ENCODE measurements around the gene ADGRV1.
"Not testable (repeated sequence)": the region's sequence is repeated elsewhere in the genome, so short reads cannot be mapped to it uniquely, and the experiment has no call there.

ADGRV1 gene

GRCh38 chr5:91048073-91048472 is 489.5 kb downstream of the ADGRV1 start:
- no peak for DNase-seq

DNA sequence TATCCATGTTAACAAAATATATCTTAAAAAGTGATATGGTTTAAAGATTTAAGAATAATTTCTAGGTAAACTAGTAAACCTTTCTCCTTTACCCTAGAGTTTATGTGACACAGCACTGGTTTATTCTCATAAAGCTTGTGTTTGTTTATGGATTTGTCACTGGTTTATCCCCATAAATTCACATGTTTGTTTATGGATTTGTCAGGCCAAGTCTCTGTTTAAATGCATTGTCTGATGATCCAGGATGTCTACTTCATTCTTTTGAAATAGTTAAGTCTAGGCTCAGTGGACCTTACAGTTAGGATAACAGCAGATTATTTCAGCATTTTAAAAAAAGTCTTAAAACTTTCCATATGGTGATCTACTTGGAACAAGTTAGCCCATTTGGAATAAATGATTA is 490.5 kb downstream of the ADGRV1 start:
- DNase-seq, result no peak

GRCh38 chr5:91049800-91050199 is 491.2 kb downstream of the ADGRV1 start:
- no peak for DNase-seq

DNA sequence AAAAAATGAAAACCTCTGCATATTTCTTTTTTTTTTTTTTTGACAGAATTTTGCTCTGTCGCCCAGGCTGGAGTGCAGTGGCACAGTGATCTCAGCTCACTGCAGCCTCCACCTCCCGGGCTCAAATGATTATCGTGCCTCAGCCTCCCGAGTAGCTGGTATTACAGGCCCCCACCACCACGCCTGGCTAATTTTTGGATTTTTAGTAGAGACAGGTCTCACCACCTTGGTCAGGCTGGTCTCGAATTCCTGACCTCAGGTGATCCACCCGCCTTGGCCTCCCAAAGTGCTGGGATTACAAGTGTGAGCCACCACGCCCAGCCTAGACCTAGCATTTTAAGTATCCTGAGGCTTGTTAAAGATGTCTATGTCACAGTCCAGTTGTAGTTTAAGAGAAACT is 493.8 kb downstream of the ADGRV1 start:
- not testable (repeated sequence) for DNase-seq

DNA sequence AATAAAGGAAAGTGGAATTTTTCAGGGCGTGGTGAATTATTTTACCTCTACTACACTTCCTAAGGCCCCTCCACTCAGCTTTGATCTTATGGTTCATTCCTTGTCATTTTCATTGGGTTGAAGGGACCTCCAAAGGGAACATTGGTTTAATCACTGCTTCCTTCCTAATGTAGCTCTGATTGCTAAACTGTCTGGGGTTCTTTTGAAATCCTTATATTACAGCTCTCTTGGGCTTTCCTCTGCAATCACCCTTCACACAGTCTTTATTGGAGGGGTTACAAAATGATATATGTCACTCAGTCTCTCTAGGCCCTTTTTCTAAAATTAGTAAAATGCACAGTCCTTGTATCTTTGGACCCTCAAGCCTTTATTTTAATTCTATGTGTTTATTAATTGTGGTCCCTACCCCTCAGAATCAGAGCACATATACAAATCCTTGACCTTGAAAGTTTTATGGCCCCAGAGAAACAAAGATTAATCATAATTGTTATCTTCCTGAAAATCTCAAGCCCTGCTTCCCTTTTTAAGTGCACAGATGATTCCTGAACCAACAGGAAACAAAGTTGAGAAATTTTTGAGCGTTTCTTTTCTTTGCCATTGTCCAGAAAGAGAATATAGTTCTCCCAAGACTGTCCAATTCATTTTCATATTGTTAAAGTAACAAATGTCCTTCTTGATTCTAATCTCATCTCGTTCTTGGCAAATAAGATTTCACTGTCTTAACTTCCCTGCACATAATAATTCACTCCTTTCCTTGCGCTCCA is 494.6 kb downstream of the ADGRV1 start:
- DNase-seq, result no peak

GRCh38 chr5:91053741-91054025 is 495.1 kb downstream of the ADGRV1 start:
- DNase-seq, result no peak

GRCh38 chr5:91058155-91058554 is 499.6 kb downstream of the ADGRV1 start:
- DNase-seq, result no peak

DNA sequence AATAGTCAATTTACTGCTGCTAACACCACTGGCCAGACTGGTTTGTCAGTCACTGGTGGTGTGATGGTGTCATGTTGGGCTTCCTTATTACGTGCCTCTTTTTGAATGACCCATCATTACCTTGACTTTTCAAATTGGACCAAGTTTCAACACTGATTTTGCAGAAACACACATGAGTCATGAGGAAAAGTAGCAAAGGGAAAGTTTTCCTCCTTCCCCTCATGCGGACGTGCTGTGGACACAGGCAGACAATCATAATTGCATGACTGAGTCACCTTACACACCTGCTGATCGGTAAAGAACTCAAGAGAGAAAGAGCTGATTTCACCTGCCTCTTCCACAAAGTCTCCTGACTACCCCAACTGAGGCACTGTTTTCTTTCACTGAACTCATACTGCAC is 500.0 kb downstream of the ADGRV1 start:
- DNase-seq, result no peak

DNA sequence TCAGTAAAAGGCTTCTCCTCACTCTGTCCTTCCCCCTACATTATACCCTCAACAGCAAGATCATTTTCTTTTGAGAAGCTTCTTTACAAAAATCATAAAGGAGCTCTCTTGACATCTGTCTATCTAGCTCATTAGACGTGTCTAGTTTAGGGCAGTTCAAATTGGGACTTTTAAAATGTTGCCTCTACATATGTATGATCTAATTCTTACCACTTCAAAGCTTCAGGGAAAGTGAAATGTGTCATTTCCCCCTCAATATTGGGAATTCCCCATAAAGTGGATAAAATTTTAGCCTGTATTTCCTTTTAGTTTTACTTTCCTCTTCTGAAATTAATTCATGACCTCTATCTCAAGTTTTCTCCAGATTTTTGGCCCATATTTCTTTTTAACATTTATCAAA is 500.8 kb downstream of the ADGRV1 start:
- no peak for DNase-seq

- DNase-seq, result no peak
Measured at GRCh38 chr5:91061094-91061493, 502.5 kb downstream of the ADGRV1 start.

GRCh38 chr5:91061946-91062562 is 503.5 kb downstream of the ADGRV1 start:
- no peak for DNase-seq

- not testable (repeated sequence) for DNase-seq
Measured at GRCh38 chr5:91063098-91063690, 504.6 kb downstream of the ADGRV1 start.

- no peak for DNase-seq
Measured at GRCh38 chr5:91065496-91065895, 506.9 kb downstream of the ADGRV1 start.

DNA sequence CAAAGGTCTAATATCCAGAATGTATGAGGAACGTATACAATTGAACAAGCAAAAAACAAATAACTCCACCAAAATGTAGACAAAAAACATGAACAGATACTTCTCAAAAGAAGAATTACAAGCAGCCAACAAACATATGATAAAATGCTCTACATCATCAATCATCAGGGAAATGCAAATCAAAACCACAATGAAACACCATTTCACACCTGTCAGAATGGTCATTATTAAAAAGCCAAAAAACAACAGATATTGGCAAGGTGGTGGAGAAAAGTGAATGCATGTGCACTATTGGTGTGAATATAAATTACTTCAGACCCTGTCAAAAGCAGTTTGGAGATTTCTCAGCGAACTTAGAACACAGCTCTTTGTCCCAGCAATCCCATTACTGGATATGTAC is 510.8 kb downstream of the ADGRV1 start:
- DNase-seq, result no peak

DNA sequence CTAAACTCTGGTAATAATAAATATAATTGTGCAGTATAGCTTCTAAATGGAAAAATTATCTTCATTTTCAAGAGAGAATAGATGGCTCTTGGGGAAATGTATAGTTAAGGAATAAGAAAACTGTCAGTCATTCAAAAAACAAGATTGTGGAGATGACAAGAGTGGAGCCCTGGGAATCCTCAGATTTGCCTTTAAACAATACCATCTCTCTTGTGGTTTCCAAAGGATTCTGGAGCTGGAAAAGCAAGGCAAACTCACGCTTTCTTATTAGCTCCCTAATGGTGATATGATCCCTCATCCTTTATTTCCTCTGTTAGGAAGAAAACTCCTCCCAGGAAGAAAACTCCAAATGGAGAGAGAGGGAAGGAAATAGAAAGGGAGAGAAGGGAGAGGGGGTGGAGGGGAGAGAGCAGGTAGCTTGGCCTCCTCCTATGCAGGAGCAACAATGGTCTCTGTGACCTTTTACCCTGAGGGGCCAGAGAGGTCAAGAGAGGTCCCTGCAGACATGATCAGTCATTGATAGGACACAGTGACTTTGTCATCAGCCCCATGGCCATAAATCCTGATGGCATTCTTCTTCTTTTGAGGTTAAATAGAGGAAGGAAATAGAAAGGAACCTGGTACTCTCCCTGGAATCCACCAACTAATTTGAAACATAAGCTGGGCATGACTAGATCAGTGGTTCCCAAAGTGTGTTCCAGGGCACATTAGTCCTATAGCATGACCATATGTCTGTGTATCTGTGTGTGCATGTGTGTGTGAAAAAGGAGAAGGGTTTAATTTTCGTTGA is 512.4 kb downstream of the ADGRV1 start:
- no peak for DNase-seq

- no peak for DNase-seq
Measured at GRCh38 chr5:91072881-91073280, 514.3 kb downstream of the ADGRV1 start.

- DNase-seq, result no peak
Measured at GRCh38 chr5:91074615-91075014, 516.0 kb downstream of the ADGRV1 start.

GRCh38 chr5:91076138-91076537 is 517.5 kb downstream of the ADGRV1 start:
- DNase-seq, result no peak

GRCh38 chr5:91077623-91078022 is 519.0 kb downstream of the ADGRV1 start:
- DNase-seq, result no peak

- no peak for DNase-seq
Measured at GRCh38 chr5:91079037-91079436, 520.4 kb downstream of the ADGRV1 start.

DNA sequence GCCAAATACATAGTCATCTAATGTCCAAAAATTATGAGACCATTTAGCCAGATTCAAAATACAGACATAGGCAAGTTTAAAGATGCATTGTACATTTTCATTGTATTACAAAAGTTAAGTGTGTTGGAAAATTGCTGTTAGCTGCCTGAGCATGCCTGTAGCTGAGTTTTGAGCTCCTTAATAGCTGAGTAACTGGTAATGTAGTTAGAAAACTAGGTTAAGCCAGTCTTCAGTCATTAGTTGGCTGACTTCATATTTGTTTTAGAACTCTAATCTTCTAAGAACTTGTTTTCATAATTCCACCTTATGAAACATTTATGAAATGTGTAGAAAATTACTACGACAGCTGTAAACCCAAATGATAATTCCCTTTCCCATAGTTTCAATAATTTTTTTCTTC is 531.2 kb downstream of the ADGRV1 start:
- DNase-seq, result no peak

GRCh38 chr5:91090995-91091394 is 532.4 kb downstream of the ADGRV1 start:
- DNase-seq, result no peak

DNA sequence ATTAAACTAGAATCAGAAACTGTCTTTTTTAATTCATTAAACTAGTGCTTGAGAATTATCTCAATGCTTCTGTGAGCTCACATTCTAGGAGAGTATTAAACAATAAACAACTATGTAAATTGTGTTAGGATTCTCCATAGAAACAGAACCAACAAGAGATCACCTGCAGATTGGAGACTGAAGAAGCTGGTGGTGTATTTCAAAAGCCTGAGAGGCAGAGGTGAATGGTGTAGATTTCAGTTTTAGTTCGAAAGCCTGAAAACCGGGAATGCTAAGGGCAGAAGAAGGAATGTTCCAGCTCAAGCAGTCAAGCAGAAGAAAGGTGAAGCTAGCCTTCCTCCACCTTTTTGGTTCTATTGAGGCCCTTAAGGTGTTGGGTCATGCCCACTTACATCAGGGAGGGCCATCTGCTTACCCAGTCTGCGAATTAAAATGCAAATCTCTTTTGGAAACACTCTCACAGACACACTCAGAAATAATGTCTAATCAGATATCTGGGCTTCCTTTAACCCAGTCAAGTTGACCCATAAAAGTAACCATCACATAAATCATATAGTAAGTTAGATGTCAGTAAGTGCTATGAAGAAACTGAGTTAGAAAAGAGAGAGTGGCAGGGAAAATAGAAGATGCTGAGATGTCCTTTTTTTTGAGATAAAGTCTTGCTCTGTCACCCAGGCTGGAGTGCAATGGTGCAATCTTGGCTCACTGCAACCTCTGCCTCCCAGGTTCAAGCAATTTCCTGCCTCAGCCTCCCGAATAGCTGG is 533.1 kb downstream of the ADGRV1 start:
- no peak for DNase-seq

All from SHP77 (cell line).